Measurements from ENCODE around the gene CALHM1.
A peak's percentile ranks its signal among the peaks of the same experiment; 100 is the strongest.

The CALHM1 gene

DNA sequence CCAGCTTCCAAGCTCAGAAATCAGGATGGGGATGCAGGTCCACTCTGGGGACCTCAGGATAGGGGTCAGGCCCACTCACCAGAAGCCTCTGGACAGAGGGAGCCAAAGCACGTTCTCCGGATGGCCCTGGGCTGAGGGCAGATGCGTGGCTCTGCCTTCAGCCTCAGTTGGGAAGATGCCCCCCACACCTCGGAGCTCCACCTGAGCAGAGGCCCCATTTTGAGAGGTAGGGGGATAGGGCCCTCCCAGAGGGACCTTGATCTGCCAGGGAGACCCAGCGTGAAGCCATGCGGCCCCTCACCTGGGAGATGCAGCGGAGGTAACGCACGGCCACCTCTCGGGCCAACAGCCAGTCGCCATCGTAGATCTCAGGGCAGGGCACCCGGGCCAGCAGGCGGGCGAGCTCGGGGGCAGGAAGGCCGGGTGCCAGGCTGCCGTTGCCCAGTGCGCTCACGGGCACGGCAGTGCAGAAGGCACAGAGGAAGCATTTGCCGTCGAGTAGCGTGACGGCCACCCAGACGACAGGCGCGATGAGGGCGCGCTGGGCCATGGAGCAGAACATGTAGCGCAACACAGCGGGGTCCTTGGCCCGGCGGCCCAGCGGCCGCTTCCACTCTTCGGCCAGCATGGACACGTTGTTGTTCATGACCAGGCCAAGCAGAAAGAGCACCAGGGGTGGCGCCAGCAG lies 660 bp downstream of the CALHM1 start:
- DNase-seq (ENCODE audit: low read depth): no peak
- H3K4me3 ChIP-seq (ENCODE audit: low read depth, low read length): no peak overlapping the region

DNA sequence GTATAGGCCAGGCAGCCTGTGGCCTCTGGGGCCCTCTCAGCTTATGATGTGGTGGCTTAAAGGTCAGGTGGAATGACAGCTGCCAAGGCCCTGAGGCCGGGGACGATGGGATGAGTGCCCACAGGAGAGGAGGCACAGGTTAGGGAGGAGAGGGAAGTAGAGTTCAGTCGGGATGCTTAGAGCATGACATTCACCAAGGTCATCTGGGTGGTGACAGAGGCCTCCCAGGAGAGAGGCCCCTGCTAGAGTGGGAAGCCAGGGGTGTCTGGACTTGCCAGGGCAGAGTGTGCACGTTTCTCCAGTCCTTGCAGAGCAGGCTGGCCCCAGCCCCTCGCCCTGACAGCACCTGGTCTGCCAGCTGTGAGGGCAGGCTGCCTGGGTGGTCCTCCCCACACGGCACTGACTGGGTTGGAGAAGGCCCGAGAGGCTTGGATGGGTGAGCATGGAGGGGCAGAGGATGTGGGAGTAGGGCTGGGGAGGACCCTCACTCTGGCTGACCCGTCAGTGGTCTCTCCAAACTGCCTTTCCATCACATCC lies 1.5 kb downstream of the CALHM1 start:
- no peak for DNase-seq (ENCODE audit: low read depth)
- no peak overlapping the region for H3K4me3 ChIP-seq (ENCODE audit: low read depth, low read length)

DNA sequence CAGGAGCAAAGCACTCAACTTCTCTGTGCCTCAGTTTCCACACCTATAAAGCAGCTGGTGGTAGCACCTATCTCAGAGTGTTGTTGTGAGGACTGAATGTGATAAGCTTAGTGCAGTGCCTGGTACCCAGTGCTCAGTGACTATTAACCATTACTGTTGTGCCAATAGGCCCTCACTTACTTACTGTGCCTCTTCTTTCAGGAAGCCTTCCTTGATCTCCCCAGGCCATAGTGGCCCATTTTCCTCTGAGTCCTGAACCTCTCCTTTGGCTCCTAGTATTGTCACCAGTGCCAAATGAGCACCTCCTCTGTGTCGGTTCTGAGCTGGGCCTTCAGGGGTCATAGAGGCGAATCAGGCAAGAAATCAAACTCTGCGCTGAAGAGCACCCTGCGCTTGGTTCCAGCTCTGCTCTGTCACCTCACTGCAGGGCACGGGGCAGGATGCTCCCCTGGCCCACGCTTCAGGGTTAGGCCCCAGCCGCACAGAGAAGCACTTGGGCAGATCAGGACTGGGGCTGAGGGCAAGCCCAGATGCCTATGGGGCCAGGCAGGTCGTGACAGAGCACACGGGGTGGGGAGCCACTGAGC lies 2.5 kb downstream of the CALHM1 start:
- H3K4me3 ChIP-seq (ENCODE audit: low read depth, low read length): no peak overlapping the region
- no peak for DNase-seq (ENCODE audit: low read depth)

DNA sequence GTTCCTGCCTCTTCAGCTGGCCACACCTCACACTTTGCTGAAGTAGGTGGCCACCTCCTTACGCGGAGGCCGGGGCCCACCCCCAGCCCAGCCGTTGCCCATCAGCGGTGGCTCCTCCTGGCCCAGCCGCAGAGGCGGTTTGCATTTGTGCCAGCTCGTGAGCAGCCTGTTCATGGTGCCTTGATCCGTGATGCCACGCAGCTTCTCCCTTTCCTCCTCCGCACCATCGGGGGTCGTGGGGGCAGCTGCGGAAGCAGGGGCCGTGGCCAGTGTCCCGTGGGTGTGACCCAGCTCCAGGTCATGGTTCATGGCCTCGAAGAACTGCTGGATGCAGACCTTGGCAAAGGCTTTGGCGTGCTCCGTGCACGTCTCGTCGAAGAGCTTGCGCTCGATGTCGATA lies 3.5 kb downstream of the CALHM1 start:
- DNase-seq (ENCODE audit: low read depth): no peak

DNA sequence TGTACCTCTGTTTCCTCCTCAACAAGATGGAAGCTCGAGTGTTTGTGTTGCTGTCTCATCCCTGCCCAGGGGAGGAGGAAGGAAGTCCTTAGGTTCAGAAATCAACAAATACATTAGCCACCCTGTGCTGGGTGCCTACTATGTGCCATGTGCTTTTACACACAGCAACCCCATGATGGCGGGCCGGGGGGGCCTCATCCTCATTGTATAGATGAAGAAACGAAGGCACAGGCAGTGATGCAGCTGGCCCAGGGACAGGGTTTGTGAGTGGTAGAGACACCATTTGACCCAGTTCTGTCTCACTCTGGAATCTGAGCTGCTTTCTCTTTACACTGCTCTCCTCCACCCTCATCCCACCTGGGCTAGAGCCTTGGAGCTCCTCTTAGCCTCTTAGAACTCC lies 4.7 kb downstream of the CALHM1 start:
- DNase-seq (ENCODE audit: low read depth): no peak
- H3K4me3 ChIP-seq (ENCODE audit: low read depth, low read length): no peak overlapping the region

More for the DNA sequence above, 3.5 kb downstream of the CALHM1 start:
- H3K4me3 ChIP-seq (ENCODE audit: low read depth, low read length): no peak overlapping the region

DNA sequence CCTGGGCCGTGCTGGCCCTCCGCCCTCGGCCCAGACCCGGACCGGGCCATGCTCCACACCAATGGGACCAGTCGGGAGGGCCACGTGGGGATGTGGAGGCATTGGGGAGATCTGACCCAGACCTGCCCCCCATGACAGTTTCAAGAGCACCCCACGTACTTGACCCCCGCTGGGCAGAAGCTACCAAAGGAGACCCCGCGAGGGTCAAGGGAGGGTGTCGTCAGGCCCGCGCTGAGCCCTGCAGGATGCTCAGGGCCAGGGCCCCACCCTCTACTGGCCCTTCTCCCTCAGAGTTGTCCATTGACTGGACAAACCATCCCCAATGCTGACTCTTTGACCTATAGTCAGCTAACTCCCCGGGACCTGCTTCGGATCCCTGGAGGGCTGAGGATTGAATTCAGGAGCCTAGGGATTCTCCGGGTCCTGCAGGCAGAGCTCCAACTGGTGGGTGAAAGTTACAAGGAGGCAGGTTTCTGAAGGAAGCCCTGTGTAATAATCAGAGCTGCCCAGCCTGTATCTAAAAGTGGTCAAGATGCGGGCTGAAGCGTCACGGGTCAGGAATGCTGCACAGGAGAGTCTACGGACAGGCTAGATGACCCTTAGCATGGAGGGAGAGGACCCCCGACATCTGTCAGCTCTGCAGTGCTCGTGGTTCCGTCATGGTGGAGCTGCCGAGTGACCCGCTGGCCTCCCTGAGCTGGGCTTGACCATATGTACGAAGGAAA lies 6.0 kb downstream of the CALHM1 start:
- peak overlapping the region; percentile 57 for H3K4me3 ChIP-seq (ENCODE audit: low read depth, low read length)
- no peak for DNase-seq (ENCODE audit: low read depth)

DNA sequence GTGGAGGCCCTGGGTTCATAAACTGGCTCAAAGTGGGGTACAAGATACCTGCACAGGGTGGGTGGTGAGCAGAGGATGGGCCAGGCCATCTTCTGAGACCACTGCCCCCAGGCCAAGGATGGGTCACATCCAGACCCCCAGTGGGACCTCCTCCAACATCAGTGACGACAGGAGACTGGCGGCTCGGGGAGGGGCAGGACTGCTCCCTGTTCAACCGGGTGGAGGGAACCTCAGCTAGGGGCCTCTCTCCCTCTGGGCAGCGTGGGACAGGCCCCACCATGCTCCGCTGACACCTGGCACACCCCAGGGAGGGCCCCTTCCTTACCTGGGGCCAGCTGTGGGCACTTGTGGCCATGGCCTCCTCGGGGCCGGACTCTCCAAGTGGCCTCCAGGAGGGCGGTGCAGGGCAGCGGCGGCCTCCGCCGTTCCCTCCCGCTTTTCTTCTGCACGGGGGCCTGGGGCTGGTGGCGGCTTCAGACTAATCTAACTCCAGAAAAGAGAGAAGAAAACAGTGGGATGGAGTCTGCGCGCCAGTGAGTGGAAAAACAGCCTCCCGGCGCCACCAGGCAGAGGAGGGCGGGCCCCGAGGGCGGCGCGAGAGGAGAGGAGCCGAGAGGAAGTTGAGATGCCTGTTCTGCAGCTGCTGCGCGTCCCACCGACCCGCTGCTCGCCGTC lies 6.7 kb downstream of the CALHM1 start, which contains the start of gene CALHM2:
Gene CALHM2, minus strand, starts transcription at position 540 of the 675 bp plus-strand sequence. CDS start 2,429 bp downstream, outside the sequence.
- DNase-seq (ENCODE audit: low read depth): no peak
- peak within 1 kb of the TSS; percentile 57 for H3K4me3 ChIP-seq (ENCODE audit: low read depth, low read length)

DNA sequence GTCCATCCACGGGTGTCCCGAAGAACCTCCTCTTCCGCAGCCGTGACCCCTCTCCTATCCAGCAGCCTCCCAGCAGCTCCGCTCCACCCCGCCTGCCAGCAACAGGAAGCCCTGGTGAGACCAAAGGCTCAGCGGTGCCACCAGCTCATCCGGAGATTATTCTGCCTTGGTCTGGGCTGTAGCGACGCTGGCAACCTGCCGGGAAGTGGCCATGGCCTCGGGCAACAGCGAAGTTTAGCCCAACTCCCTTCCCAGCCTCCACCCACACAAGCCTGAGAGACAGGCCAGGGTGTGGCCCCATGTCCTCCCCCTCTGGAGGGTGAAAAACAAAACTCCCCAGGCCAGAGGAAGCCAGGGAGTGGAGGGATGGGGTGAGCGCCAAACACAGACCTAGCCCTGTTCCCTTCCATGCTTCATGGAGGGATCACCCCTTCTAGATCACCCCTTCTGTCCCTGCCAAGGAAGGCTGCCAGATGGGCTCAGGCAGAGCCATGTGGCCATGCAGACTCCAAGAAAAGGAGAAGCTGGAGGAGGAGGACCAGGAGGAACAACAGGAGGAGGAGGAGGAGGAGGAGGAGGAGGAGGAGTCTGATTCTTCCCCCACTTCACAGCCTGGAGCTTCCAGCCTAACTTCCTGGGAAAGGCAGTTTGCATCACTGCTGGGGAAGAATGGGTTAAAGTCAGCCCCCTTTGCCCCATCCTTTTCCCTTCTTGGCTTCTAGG lies 7.4 kb downstream of the CALHM1 start:
- H3K4me3 ChIP-seq (ENCODE audit: low read depth, low read length): peak overlapping the region; percentile 57
- DNase-seq (ENCODE audit: low read depth): no peak

DNA sequence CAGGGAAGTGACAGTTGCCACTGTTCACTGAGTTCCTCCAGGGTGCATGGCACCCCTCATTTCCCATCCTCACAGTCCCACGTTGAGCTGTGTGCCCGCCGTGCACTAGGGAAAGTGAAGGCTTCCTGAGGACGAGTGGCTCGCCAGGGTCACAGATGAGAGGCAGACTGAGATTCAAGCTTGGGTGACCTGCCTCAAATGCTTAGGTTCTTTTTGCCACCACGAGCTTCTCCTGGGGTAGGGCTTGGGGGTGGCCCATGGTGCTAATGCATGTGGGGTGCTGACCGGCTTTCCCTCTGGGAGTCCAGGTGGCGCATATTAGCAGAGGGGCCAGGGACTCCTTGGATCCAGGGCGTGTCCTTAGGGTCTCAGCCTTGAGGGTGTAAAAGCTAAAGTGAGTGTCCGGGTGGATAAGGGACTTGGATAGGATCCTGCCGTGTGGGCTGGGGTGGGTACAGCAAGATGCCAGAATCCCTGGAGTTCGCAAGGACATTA lies 8.5 kb downstream of the CALHM1 start:
- H3K4me3 ChIP-seq (ENCODE audit: low read depth, low read length): no peak overlapping the region
- DNase-seq (ENCODE audit: low read depth): no peak

DNA sequence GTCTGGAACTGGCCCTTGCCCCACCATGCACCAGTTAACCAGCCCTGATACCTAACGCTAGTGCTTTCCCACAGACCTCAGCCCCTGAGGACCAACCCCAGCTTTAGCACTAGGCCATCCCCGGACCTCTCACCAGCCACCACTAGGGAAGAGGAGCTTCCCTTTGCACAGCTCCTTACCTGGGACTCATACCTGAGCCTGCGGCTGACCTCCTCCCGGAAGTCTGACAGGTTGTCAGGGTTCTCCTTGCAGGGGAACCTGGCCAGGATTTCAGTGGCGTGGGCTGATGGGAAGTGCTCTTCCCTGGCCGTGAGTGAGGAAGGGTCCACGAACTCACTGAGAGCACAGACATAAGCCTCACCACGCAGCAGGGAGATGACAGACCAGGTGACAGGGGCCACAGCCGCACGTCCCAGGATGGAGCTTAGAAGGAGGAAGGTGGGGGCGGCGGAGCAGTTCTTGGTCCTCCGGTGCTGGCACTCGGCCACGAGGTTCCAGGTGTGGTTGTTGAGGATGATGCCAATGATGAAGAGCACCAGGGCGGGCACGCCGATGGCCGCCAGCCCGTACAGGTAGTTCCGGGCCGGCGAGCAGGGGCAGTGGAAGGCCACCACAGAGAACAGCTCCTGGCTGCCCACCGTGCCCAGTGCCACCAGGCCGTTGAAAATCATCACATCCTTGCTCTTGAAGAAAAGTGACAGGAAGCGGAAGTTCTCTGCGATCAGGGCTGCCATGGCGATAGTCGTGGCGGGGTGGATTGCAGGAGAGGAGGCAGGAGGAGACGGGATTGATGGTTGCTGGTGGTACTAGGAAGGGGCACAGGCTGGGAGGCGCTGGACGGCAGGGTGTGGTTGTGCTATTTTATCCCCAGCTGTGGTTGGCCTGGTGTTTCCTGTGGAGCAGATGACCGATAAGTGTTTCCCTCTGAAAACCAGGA lies 9.2 kb downstream of the CALHM1 start:
- no peak for DNase-seq (ENCODE audit: low read depth)
- H3K4me3 ChIP-seq (ENCODE audit: low read depth, low read length): no peak overlapping the region

DNA sequence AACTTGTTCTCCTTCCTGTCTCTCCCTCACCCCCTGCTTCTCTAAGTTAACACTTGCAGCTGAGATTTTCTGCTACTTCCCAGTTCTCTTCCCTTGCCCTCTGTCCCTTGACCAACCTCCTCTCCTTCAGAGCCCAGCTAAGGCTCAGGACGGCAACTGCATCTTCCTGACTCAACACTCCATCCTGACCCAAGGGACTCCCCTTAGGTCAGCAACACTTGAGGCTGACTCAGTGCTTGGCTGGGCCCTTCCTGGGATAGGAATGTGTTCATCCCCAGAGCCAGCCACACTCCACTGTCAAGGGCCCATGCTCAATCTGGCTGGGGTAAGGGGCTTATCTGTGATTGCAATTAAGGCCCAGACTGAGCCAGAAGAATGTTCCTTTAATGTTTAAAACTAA lies 10.0 kb downstream of the CALHM1 start:
- H3K4me3 ChIP-seq (ENCODE audit: low read depth, low read length): no peak overlapping the region
- DNase-seq (ENCODE audit: low read depth): peak; percentile 85

DNA sequence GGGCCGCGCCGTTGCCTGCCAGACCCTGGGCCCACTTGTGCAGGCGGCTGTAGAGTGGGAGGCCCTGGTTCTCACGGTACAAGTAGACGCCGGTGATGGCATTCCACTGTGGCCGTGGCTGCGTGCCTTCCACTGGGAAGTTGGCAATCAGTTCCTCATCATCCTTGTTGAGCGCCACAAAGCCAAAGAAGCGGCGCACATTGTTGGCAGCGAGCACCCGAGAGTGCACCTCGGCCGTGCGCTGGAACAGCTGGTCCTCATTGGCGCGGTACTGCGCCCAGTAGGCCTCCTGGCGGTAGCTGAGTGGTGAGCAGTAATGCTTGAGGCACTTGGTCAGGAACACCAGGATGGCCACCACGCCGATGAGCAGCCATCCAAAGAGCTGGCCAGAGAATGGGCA lies 11.5 kb downstream of the CALHM1 start:
- no peak overlapping the region for H3K4me3 ChIP-seq (ENCODE audit: low read depth, low read length)

DNA sequence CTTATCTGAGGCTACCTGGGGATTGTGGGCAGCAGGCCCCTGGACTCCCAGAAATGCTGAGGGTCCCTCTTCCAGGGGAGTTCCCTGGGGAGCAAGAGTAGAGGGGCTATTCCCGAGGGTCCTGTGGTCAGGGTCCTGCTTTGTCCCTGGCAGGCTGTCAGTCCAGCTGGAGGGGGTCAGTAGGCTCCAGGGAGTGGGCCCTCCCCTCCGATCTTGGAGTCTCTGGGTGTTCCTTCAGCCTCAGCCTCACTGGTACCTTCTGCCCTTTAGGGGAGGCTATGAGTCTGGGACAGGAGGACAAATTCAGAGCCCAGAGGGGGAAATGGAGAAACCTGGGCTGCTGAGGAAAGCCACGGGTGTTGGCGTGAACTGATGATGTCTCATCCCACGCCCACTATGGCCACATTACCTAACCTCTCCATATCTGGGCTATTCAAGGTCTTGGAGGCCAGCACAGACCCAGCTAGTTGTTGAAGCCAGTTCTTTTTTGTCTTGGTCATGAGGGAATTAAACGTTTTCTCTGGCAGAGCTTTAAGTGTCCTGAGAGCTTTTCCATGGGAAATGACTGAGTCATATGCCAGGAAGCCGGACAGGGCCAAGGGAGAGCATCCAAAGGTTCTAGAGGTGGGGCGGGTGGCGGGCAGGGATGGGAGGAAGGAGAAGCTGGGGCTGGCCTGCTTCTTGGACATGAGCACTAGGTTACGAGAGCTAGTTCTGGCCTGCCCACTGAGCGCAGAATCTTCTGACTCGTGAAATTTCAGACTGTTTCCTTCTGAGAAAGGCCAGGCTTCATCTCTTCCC lies 12.7 kb downstream of the CALHM1 start:
- peak; percentile 30 for DNase-seq (ENCODE audit: low read depth)

More for the DNA sequence above, 11.5 kb downstream of the CALHM1 start:
- DNase-seq (ENCODE audit: low read depth): no peak

DNA sequence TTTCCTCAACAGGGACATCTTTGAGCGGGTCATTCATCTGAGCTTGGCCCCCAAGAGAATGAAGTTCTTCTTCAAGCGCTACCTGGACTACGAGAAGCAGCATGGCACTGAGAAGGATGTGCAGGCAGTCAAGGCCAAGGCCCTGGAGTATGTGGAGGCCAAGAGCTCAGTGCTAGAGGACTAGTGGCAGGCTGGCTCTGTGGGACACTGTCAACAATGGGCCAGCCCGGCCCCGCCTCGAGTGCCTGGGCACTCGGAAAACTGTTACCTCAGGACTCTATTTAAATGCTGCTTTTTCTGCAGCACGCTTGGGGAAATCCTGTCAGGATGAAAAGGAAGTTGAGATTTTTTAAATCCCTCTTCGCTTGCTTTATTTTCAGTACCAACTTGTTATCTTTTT lies 13.3 kb downstream of the CALHM1 start:
- no peak for DNase-seq (ENCODE audit: low read depth)
- no peak overlapping the region for H3K4me3 ChIP-seq (ENCODE audit: low read depth, low read length)

More for the DNA sequence above, 12.7 kb downstream of the CALHM1 start:
- no peak overlapping the region for H3K4me3 ChIP-seq (ENCODE audit: low read depth, low read length)

DNA sequence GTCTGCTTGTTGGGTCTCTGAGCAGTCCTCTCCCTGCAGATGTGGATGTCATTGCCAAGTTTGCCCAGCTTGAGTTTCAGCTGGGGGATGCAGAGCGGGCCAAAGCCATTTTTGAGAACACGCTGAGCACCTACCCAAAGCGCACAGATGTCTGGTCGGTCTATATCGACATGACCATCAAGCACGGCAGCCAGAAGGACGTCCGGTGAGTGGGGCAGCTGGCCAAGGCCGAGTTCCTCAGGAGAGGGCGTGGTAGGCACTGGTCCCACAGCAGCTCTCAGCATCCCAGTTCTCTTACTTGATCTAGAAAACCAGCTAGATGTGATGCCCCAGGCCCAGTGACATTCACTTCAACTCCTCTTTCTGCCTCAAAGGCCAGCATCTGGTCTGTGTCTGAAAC lies 14.2 kb downstream of the CALHM1 start:
- no peak overlapping the region for H3K4me3 ChIP-seq (ENCODE audit: low read depth, low read length)
- DNase-seq (ENCODE audit: low read depth): no peak

DNA sequence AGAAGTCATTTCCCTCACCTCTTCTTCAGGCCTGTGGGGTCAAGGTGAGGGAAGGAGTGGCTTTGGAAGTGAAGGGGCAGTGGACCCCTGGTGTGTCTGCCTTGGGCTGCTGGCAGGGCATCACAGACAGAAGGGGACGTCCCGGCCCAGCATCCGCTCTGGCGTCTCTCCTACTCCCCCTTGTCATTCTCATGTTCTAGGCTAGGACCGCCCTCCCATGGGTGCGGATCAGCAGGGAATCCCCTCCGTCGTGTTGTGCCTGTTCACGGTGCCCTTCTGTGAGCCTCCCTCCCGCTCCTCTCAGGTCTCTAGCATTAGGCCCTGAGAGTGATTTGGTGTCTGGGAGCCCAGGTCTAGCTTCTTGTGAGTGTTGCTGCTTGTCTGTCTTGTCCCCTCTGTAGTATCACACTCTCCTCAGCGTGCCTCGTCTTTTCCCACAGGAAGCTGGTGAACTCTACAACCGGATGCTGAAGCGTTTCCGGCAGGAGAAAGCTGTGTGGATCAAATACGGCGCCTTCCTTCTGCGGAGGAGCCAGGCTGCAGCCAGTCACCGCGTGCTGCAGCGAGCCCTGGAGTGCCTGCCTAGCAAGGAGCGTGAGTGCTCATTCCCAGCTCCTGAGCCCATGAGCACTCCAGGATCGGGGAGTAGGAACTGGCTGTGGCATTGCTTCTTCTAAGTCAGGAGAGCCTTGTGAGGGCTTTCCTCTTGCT lies 15.1 kb downstream of the CALHM1 start:
- H3K4me3 ChIP-seq (ENCODE audit: low read depth, low read length): no peak overlapping the region
- no peak for DNase-seq (ENCODE audit: low read depth)

DNA sequence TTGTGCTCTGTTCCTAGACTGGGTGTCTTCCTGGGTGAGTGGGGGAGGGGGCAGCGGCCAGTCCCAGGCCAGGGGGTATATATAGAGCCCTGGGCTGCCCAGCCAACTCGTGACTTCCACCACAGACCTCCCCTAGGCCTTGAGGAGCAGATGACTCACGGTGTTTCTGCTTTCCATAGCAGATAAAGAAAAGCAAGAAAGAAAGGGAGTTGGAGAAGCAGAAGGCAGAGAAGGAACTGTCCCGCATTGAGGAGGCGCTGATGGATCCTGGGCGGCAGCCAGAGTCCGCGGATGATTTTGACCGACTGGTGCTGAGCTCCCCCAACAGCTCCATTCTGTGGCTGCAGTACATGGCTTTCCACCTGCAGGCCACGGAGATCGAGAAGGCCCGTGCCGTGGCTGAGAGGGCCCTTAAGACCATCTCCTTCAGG lies 16.7 kb downstream of the CALHM1 start:
- H3K4me3 ChIP-seq (ENCODE audit: low read depth, low read length): no peak overlapping the region
- no peak for DNase-seq (ENCODE audit: low read depth)

Data from skeletal muscle cell (primary cell).